Middle frontal gyrus (tissue), 1 donor: ENCODE data around the gene PCDH8.
"Not testable (repeated sequence)": the region's sequence is repeated elsewhere in the genome, so short reads cannot be mapped to it uniquely, and the experiment has no call there.

ENCODE experiments used
- DNase-seq: peaks from one replicate; pipeline ENCODE4 v3.0.0-alpha.2; 2015; ENCODE audit warnings: low spot score; ENCODE audit errors: extremely low spot score

Gene PCDH8

DNA sequence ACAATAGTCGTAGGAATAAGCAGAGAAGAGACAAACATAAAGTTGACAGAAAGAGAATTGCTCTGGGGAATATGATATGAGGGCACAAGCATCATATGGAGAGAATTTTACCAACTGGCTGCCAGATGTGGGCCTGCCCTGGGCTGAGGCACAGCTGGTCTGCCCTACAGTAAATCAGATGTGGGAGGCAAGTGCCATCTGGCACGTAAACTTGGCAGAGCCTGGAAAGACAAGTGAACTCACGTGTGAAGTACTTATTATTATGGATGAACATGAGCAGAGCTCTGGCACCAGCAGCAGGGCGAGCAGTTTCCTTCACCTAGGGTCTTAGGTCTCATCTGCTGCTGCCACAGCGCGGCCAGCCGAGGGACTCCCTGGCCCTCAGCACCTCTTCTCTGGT lies 20.6 kb downstream of the PCDH8 start:
- DNase-seq: no peak

DNA sequence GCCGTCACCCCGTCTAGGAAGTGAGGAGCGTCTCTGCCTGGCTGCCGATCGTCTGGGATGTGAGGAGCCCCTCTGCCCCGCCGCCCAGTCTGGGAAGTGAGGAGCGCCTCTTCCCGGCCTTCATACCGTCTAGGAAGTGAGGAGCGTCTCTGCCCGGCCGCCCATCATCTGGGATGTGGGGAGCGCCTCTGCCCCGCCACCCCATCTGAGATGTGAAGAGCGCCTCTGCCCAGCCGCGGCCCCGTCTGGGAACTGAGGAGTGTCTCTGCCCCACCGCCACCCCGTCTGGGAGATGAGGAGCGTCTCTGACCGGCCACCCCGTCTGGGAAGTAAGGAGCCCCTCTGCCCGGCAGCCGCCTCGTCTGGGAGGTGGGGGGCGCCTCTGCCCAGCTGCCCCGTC lies 30.6 kb downstream of the PCDH8 start:
- not testable (repeated sequence) for DNase-seq

DNA sequence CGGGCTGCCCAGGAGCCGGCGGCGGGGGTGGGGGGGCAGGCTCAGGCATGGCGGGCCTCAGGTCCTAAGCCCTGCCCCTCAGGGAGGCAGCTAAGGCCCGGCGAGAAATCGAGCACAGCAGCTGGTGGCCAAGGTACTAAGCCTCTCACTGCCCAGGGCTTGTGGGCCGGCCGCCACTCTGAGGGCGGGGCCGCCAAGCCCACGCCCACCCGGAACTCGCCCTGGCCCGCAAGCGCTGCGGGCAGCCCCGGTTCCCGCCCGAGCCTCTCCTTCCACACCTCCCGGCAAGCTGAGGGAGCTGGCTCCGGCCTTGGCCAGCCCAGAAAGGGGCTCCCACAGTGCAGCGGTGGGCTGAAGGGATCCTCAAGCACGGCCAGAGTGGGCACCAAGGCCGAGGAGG lies 33.1 kb downstream of the PCDH8 start:
- DNase-seq: no peak

DNA sequence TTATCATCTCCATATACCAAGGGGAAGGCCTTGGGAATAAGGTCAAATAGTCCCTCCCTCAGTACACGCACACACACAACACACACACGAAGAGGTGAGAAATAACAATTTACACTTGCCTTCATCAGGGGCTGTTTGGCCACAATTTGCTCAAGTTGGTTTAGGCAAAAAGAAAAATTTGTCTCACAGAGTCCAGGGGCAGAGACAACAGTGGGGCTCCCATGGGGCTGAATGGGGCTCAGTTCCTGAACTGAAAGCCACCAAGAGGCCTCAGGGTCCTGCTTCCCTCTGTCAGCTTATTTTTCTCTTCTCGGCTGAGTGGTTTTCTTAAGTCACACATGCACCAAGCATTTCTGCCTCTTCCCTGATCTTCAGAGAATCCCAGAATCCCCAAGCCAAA lies 35.5 kb downstream of the PCDH8 start:
- no peak for DNase-seq

GRCh38 chr13:52811841-52812240 lies 36.6 kb downstream of the PCDH8 start:
- DNase-seq: no peak

DNA sequence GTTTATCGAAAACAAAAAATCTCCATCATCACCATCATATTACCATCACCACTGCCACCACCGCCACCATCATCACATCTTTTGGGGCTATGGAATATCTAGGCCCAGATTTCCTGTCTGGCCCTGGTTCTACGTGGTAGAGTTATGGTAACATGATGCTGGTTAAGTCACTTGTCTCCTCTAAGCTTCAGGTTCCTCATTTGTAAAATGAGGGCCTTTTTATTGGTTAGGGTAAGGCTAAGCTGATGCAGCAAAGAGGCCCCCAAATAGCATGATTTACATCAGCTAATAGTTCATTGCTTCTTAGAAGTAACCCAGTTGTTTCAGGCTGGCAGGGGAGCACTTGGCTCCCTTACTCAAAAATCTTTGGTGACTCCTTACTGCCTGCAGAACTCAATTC lies 37.9 kb downstream of the PCDH8 start:
- DNase-seq: no peak

DNA sequence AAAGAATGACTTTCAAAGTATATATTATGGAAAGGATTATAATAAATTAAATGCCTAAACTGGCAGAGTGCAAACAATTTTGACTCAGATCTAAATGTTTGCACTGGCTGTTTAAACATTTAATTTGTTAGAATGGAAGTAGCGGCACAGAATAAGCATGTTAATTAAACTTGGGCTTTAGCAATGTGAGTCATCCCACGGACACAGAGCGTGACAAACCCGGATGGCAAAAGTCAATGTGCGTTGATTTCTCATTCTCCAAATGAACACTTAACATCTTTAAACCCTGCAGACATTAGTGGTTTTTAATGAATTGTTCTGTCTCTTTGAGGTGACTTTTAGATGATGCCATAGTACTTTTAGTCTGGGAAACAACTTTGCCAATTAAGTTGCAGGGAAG lies 38.4 kb downstream of the PCDH8 start:
- DNase-seq: no peak

DNA sequence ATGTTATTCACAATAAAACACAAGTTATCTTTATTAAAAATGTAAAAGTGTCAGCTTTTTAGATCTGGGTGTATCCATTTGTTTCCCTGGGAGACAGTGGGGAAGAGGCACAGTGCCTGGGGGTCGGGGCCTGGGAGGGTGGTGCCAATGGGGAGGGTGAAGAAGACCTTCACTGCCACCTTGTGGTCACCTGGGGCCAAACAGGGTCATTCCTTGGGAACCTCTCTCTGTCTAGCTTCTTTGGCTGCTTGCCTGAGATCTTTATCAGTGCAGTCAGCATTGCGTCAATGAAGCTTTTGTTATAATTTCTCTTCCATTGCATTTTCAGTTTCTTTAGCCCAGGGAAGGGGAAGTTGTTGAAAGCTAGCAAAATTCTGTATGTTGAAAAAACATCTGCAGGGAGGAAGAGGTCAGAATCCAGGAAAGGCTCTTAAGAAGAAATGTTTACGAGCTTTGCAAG lies 39.1 kb downstream of the PCDH8 start:
- DNase-seq: no peak

- no peak for DNase-seq
Observed at GRCh38 chr13:52808842-52809219, 39.6 kb downstream of the PCDH8 start.

GRCh38 chr13:52806029-52806428 lies 42.4 kb downstream of the PCDH8 start:
- no peak for DNase-seq

- DNase-seq: no peak
Observed at GRCh38 chr13:52804202-52804641, 44.2 kb downstream of the PCDH8 start.

GRCh38 chr13:52800856-52801255 lies 47.6 kb downstream of the PCDH8 start:
- DNase-seq: no peak

- DNase-seq: no peak
Observed at GRCh38 chr13:52798770-52799430, 49.5 kb downstream of the PCDH8 start.

DNA sequence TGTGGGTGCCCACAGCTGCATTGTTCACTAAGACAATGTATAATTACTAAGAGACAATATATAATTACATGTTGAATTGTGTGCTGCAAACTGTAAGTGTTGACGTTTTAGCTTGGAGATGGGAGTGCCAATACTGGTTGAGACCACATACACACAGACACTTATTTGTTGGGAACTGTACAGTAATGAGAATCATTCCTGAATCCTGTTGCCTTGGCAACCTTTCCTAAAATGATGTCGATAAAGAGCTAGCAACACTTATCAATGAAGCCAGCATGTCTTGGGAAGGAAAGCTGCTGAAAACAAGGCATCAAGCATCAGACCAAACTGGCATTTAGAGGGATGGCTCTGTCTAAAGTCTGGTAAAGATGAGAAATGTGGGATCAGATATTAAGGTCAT lies 51.3 kb downstream of the PCDH8 start:
- DNase-seq: no peak

DNA sequence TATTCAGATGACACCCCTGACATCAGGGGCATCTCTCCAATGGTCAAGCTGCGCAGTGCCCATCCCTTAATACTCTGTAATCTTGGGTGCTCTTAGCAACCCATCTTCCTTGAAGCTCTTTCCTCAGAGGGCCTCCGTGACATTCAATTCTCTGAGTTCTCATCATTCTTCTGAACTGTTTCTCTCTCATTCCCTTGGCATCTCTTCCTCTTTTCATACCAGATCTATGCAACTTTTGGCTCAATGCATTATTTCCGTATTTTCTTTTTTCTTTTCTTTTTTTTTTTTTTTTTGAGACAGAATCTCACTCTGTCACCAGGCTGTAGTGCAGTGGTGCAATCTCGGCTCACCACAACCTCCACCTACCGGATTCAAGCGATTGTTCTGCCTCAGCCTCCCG lies 53.9 kb downstream of the PCDH8 start:
- DNase-seq: no peak

- DNase-seq: no peak
Observed at GRCh38 chr13:52793515-52794061, 54.9 kb downstream of the PCDH8 start.
